HEK293 (cell line): ENCODE data around the gene IFITM1.

Experiments used
- CTCF ChIP-seq: fragments of 450-650 bp; formaldehyde crosslinking; IDR thresholded peaks from 2 replicates; pipeline ENCODE4 v1.5.1; 2016; ENCODE audit warnings: missing biosample characterization, missing genetic modification characterization
- TCF7L2 ChIP-seq: IDR thresholded peaks from 2 replicates; pipeline ENCODE4 v1.6.1; 2011; ENCODE audit warnings: low read depth, mild to moderate bottlenecking, inconsistent platforms, low read length, moderate library complexity, borderline replicate concordance
- ZBTB21 ChIP-seq: fragments of 450-650 bp; formaldehyde crosslinking; IDR thresholded peaks from 2 replicates; pipeline ENCODE4 v1.5.1; 2017; ENCODE audit warnings: missing biosample characterization, missing genetic modification characterization
- ZNF133 ChIP-seq: fragments of 450-650 bp; formaldehyde crosslinking; IDR thresholded peaks from 2 replicates; pipeline ENCODE4 v1.5.1; 2016; ENCODE audit warnings: missing biosample characterization, missing genetic modification characterization
- ZNF24 ChIP-seq: fragments of 450-650 bp; formaldehyde crosslinking; IDR thresholded peaks from 2 replicates; pipeline ENCODE4 v1.5.1; 2016; ENCODE audit warnings: missing biosample characterization, missing genetic modification characterization
- ZNF501 ChIP-seq: fragments of 450-650 bp; formaldehyde crosslinking; IDR thresholded peaks from 2 replicates; pipeline ENCODE4 v1.5.1; 2016; ENCODE audit warnings: missing biosample characterization, missing genetic modification characterization
- ZNF670 ChIP-seq: fragments of 450-650 bp; formaldehyde crosslinking; IDR thresholded peaks from 2 replicates; pipeline ENCODE4 v1.5.1; 2016; ENCODE audit warnings: missing biosample characterization, missing genetic modification characterization, low read depth
- ZSCAN16 ChIP-seq: fragments of 450-650 bp; formaldehyde crosslinking; IDR thresholded peaks from 2 replicates; pipeline ENCODE4 v1.5.1; 2016; ENCODE audit warnings: missing biosample characterization, missing genetic modification characterization

GRCh38 chr11:326842-327580, 13.2 kb downstream of the IFITM1 start:
- TF ChIP-seq ZBTB21 (tag by site-specific recombination) (no peak), CTCF (tag by site-specific recombination) (no peak), ZNF670 (no peak), ZSCAN16 (tag by site-specific recombination) (no peak), ZNF501 (tag by site-specific recombination) (no peak), ZNF133 (tag by site-specific recombination) (no peak), ZNF24 (no peak), TCF7L2 (no peak)
